HG02970 (cell line): ENCODE data around the gene AMPD3.
"Not testable (repeated sequence)": the region's sequence is repeated elsewhere in the genome, so short reads cannot be mapped to it uniquely, and the experiment has no call there.

Experiments used
- ATAC-seq: cut with Tn5 transposase; IDR thresholded peaks from one replicate; pipeline ENCODE4 v1.9.1; 2021; ENCODE audit warnings: mild to moderate bottlenecking, moderate library complexity, moderate number of reproducible peaks; ENCODE audit not compliant: unreplicated experiment, low FRiP score

AMPD3 gene

GRCh38 chr11:10436224-10436623, 18.8 kb upstream of the AMPD3 start:
- ATAC-seq = no peak

- ATAC-seq = not testable (repeated sequence)
Measured at GRCh38 chr11:10436683-10437082, 18.4 kb upstream of the AMPD3 start.

DNA sequence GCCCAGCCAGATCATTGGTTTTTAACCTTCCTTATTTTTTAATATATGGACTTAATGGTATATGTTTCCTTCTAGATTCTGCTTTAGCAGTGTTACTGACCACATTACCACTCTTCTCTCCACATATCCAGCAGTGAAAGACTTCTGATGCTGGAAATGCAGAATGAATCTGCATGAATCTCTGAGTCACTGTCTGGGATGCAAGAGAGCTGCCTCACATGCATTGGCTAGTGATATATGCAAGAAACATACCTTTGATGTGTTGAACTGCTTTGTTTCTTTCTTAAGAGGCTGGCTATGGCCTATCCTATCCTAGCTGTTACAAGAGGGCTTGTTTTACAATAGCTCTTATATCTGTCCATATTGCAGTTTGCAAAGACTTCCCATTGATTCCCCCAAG, 16.6 kb upstream of the AMPD3 start:
- ATAC-seq = no peak

DNA sequence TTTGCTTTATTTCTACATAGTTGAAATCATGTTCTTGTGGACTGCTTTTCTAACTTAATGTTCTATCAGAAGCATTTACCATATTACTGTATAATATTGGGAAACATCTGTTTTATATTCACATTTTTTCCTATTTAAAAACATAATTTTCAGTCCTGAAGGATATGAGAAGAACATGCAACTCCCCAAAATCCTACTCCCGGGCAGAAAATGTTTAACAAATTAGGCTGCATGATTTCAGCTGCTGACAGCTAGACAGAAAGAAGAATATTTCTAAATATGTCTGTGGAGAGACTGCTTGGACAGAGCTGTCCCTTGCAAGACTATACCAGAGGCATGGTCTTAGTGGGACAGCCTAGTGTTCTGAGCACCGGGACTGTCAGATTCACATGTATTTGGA, 15.7 kb upstream of the AMPD3 start:
- no peak for ATAC-seq

DNA sequence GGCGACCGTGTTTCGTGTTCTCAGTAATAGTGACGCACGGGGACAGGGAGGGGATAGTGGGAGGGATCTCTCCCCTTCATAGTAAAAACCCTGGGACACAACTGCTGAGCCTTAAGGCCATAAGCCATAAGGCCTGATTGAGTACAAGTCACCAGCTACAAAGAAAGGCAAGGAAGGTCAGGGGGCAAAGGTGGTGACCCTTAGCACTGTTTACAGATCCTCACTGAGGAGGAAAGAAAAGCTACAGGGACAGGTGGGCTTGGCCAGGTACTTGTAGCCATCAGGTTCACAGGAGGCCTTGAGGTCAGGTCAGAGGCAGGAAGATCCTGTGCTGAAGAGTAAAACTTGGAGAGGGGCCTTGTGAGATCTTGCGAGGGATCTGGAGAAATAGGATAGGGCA, 15.1 kb upstream of the AMPD3 start:
- no peak for ATAC-seq

- no peak for ATAC-seq
Measured at GRCh38 chr11:10440401-10440800, 14.7 kb upstream of the AMPD3 start.

DNA sequence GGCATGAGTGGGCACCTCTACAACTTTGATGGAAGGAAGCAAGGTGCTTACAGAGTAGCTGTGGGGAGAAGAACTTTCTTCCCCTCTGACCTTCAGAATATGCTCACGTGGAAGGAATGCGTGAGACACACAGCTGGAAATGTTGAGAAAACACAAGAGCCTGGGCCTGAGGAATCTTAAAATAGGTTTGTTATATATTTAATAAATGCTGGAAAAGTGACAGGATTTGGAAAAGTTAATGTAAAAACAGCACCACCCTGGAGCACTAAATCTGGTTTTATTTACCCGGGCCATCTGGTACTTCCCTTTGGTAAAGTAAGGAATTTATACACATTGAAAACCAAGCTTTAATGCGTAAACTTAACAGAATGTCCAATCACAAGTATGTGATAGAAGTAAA, 14.0 kb upstream of the AMPD3 start:
- ATAC-seq = no peak

GRCh38 chr11:10441652-10442503, 13.2 kb upstream of the AMPD3 start:
- peak; percentile 80 for ATAC-seq

DNA sequence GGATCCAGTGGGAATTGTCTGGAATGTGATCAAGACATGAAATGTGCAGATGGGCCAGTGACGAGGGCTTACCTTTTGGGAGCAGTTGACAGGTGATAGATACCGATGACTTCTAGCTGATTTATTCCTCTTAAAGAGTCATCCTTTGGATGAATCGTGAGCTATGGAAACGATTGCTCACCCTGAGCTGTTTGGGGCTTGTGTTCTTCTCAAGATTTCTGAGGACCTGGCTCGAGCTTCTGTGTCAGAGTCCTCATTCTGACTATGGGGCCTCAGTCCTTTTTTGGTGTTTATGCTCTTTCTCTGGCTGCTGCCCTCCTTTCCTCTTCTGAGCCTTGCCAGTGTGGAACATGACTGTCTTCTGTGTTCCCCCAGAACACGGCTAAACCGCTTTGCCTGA, 11.9 kb upstream of the AMPD3 start:
- no peak for ATAC-seq

DNA sequence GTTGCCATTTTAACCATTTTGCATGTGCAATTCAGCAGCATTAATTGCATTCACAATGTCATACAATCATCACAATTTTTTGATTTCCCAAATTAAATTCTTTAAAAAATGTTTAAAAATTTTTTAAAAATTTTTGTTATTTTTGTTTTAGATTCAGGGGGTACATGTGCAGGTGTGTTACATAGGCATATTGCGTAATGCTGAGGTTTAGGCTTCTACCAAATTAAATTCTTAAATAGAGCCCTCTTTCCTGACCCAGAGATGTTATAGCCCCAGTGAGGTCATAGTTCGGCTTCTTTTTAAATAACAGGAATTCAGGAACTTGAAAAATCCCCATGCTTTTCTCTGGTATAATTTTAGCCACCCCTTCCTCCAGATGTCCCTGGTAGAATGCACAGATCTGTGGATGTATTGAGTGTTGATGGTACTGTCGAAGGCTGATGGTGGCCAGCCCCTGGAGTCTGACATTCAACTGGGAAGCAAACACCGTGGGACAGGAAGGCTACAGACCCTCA, 11.3 kb upstream of the AMPD3 start:
- ATAC-seq = no peak

DNA sequence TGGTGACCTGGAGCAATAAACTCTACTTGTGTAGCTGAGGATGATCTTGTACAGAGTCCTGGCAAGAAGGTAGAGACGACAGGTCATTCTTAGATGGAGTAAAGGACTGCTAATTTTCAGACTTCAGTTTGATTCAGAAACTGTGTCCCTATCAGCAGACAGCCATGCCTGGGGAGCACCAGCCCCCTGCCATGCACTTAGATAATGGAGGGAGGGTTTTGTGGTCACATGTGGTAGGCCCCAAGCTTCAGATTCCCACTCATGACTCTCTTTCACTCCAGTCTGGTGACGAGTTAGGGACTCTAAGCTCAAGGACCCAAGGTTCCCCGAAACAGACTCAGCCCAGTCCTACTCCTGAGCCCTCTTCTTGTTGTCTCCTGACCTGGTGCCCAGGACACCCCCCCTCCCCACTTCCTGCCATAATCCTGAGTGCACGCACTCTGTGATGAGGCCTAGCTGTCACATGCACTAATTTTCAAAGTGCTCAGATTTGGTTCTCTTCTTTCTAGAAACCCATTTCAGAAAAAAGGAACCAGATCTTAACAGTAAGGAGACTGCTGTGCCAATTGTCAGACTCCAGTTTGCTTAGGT, 10.2 kb upstream of the AMPD3 start:
- no peak for ATAC-seq

DNA sequence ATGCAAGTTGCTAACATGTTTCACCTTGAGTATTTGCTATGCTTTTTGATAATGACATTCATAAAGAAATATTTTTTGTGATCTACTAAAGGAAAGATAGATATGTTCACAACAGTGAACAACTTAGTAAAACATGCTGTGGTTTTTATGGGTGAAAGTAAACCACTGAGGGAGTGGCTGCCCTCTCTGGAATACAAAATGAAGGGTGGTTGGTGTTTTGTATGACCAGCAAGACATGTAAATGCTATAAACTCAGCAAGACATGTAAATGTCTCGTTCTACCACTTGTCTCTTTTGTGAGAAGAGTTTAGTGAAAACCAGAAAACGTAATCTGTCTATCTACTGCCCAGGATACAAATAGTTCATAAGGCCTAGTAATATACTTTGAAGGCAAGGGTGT, 7.6 kb upstream of the AMPD3 start:
- no peak for ATAC-seq

GRCh38 chr11:10450462-10451425, 4.3 kb upstream of the AMPD3 start:
- ATAC-seq = no peak

- ATAC-seq = no peak
Measured at GRCh38 chr11:10451426-10452116, 3.5 kb upstream of the AMPD3 start.

- ATAC-seq = no peak
Measured at GRCh38 chr11:10452211-10452767, 2.8 kb upstream of the AMPD3 start.

DNA sequence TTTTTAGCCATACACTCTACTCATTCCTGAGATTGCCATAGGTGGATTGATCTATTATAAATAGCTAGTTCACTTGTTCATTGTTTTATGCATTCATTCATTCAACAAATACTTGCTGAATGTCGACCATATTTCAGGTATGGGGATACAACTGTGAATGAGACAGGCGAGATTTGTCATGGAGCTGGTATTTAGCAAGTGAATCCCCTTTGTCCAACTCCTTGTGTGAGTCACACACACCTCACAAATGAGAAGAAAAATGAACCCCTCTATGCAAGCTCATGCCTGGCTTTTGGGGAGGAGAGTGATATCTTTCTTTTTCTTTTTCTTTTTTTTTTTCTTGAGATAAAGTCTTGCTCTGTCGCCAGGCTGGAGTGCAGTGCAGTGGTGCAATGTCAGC, 1.8 kb upstream of the AMPD3 start:
- no peak for ATAC-seq

DNA sequence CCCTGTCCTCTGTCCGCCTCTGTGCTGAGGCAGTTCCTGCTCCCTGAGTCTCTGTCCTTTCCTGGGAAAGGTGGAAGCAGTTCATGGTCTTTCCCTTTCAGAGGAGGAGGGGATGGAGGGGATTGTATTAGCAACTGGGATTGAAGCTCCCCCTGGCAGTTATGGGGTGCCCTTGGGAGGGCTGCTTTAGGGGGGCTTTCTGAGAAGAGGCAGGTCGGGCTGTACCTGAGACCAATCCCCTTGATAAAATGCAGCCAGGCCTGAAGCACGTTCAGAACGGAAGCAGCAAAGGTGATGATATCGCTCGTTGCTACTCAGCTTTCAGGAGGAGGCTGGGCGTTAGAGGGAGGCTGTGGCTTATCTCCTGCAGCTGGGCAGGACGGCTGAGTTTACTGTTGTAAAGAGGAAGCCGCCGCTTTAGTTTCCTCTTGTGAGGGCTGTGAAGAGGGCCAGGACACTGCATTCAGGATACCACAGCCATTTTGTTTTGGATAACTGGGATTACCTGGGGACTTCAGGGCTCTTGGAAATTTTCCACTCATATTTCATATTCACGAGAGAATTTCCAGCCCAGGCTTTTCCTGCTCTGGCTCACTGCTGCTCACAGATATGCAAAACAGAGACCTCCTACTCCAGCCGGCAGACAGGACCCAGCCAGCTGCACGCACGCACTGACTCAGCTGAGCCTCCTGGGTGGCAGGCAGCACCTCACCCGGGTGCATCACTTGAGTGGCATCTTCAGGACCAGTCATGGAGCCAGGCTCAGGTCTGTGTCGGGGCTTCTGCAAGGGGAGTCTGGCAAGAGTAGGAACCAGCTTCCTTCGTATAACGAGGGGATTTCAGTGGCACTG, 798 bp downstream of the AMPD3 start:
- peak; percentile 50 for ATAC-seq

GRCh38 chr11:10456519-10456918, 1.5 kb downstream of the AMPD3 start:
- no peak for ATAC-seq

GRCh38 chr11:10457901-10458300, 2.8 kb downstream of the AMPD3 start:
- no peak for ATAC-seq
